ENCODE measurements around the gene PDE1A. TPM values are rescaled to one million over a fixed set of nuclear protein-coding genes. Genes with fewer than 3 reads are reported as not detected.

Gene PDE1A
- total RNA-seq: 34.4 TPM

GRCh38 chr2:182426918-182427240 lies at the start of gene PDE1A:
PDE1A (minus strand) TSS chr2:182427036.

Small RNAs within 50 kb of the gene (small RNA-seq; reads per million reads assigned to genes)
- gene RN7SL267P: not detected

All from diencephalon (tissue), 1 donor.